Left ventricle myocardium inferior (tissue), 1 donor: ENCODE measurements around the gene SLC7A8. TPM values are rescaled to one million over a fixed set of nuclear protein-coding genes. Genes with fewer than 3 reads are reported as not detected.

Experiments
- DNase-seq: peaks from one replicate; pipeline ENCODE4 v3.0.0-alpha.2; 2020
- H3K27ac ChIP-seq: fragments of 200-600 bp; replicated peaks from 2 replicates; pipeline ENCODE4 v1.8.0; 2021
- H3K27me3 ChIP-seq: fragments of 200-600 bp; 2 replicates; pipeline ENCODE4 v1.8.0; 2021; ENCODE audit warnings: low read depth
- H3K36me3 ChIP-seq: fragments of 200-600 bp; 2 replicates; pipeline ENCODE4 v1.8.0; 2021
- H3K4me1 ChIP-seq: fragments of 200-600 bp; 2 replicates; pipeline ENCODE4 v1.8.0; 2021
- H3K4me3 ChIP-seq: fragments of 200-600 bp; 2 replicates; pipeline ENCODE4 v1.8.0; 2021; ENCODE audit warnings: mild to moderate bottlenecking, moderate library complexity
- H3K9me3 ChIP-seq: fragments of 200-600 bp; replicated peaks from 2 replicates; pipeline ENCODE4 v1.8.0; 2021
- CTCF ChIP-seq: fragments of 200-600 bp; IDR thresholded peaks from 2 replicates; pipeline ENCODE4 v1.8.0; 2021; ENCODE audit warnings: antibody characterized with exemption, mild to moderate bottlenecking, borderline replicate concordance
- intact Hi-C: fragments of 100-400 bp; cut with micrococcal nuclease; formaldehyde crosslinking; loops from one replicate; pipeline ENCODE4 v1.11.0; 2022
- total RNA-seq: library from RNA; stranded (reverse); fragmentation: NEBNext Ultra II Directional; extraction: Animal tissue kit (Norgen Biotek cat#: 25700); gene quantifications from one replicate; pipeline ENCODE4 v1.2.1, GENCODE V29; 2021
- donor health status: DM: no; HTN: yes; CAD: no; lungs with severe emphysema.

SLC7A8 gene
- total RNA-seq, 1 donor from 2014 or later, result 10.6 TPM

DNA sequence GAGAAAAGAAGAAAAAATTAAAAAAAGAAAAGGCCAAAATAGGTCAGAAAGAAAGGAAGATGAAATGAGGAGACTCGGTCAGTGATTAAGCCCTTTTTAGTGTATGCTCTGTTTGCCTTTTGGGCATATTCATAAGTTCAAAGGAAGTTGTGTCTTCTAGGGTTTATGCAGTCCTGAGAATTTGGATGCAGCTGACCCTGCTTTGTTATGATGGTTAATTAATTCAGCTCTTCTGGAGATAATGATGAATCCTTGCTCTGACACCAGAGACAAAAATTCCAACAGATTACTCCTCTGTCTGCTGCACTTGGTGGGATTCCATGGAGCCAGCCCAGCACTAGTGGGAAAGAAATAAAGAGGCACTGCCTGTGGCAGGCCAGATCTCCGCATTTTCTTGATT is 4.5 kb upstream of the SLC7A8 start:
- Histone ChIP-seq H3K9me3 (no peaks in the 10 kb centered on the region), H3K27me3 (peaks cover 8% of the 10 kb centered on the region), H3K36me3 (no peaks in the 10 kb centered on the region), H3K4me3 (no peak overlapping the region), H3K4me1 (peaks cover 9% of the 10 kb centered on the region), H3K27ac (no peak overlapping the region)
- DNase-seq, result no peak
- intact Hi-C loops, result loop anchor here (5.0 kb wide), 1 partner anchor 66 kb away; no protein-coding TSS in a partner anchor
- no peak for TF ChIP-seq CTCF

DNA sequence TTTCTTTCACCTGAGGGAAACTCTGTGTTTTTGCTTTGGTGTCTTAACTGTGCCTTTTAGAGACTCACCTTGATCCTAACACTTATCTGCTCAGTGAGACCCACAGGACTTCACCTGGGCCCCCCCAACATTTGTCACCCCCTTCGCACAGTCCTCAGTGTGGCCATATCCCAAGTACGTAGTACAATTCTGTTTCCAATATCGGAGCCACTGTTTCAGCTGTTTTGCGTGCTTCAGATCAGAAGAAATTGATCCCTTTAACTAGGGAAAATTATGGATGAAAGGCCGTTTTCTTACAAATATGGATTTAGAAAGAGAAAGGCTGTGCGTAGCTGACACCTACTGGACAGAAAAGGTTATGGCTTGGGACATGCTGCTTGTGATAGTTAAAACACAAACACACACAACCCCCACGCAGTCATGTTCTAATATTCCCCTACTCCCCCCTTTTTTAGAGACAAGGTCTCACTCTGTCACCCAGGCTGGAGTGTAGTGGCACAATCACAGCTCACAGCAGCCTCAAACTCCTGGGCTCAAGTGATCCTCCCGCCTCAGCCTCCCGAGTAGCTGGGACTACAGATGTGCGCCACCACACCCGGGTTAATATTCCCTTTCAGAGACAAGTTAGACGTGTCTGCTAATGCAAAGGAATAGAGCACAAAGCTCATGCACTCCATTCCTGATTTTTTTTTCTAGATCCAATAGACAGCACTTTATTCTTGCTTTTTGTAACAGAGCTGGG is 3.6 kb upstream of the SLC7A8 start:
- peak; percentile 80 for TF ChIP-seq CTCF
- H3K27ac ChIP-seq, result no peak overlapping the region
- H3K4me3 ChIP-seq, result no peak overlapping the region
- no peaks in the 10 kb centered on the region for H3K9me3 ChIP-seq
- no peak for DNase-seq
- intact Hi-C loops, result loop anchor here (5.0 kb wide), 1 partner anchor 65 kb away; no protein-coding TSS in a partner anchor
- H3K36me3 ChIP-seq, result no peaks in the 10 kb centered on the region
- H3K4me1 ChIP-seq, result peaks cover 17% of the 10 kb centered on the region
- H3K27me3 ChIP-seq, result peaks cover 10% of the 10 kb centered on the region

- no peak overlapping the region for H3K27ac ChIP-seq
- intact Hi-C loops, result loop anchor here (5.0 kb wide), 1 partner anchor 63 kb away; no protein-coding TSS in a partner anchor
- no peaks in the 10 kb centered on the region for H3K36me3 ChIP-seq
- H3K4me1 ChIP-seq, result peaks cover 32% of the 10 kb centered on the region
- no peak for TF ChIP-seq CTCF
- no peak overlapping the region for H3K4me3 ChIP-seq
- no peak for DNase-seq
- peaks cover 25% of the 10 kb centered on the region for H3K27me3 ChIP-seq
- H3K9me3 ChIP-seq, result no peaks in the 10 kb centered on the region
Observed at GRCh38 chr14:23185063-23185462, 1.6 kb upstream of the SLC7A8 start.

GRCh38 chr14:23183158-23183470 is 346 bp downstream of the SLC7A8 start:
- peak overlapping the region; percentile 69 for H3K4me3 ChIP-seq
- peak overlapping the region; percentile 40 for H3K27ac ChIP-seq
- H3K27me3 ChIP-seq, result peaks cover 31% of the 10 kb centered on the region
- intact Hi-C loops, result no loop called here
- no peaks in the 10 kb centered on the region for H3K9me3 ChIP-seq
- no peak for TF ChIP-seq CTCF
- no peak for DNase-seq
- H3K4me1 ChIP-seq, result peaks cover 32% of the 10 kb centered on the region
- H3K36me3 ChIP-seq, result no peaks in the 10 kb centered on the region

DNA sequence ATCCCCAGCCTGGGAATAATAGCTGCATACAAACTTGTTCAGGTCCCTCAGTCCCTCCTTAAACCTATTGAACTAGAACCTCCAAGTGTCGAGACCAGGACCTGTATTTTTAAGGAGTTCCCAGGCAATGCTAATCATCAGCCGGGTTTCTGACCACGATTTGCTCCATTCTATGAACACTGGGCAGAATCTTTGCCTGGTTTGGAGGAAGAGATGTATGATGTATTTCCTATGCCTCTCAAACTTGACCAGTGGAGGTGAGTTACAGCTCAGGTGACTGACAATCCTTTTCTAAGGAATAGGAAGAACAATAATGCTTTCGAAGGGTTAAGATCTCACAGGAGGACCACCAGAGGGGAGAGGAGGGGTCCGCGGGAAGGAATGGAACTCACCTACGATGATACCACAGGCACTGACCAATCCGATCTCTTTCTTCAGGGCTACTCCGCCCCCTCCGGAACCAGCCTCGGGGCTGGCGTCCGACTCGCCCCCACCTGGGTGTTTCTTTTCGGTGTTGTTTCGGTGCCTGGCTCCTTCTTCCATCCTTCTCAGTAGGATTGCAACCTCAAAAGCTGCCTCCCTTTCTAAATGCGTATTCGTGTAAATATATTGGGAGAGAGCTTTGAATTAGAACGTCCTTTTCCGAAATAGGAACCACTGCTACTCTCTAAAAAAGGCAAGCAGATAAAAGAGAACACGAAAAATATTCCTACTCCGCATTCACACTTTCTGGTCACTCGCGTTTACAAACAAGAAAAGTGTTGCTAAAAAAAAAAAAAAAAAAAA is 895 bp downstream of the SLC7A8 start:
- intact Hi-C loops, result no loop called here
- peaks cover 31% of the 10 kb centered on the region for H3K27me3 ChIP-seq
- no peaks in the 10 kb centered on the region for H3K36me3 ChIP-seq
- H3K9me3 ChIP-seq, result no peaks in the 10 kb centered on the region
- peak overlapping the region; percentile 42 for H3K27ac ChIP-seq
- peaks cover 32% of the 10 kb centered on the region for H3K4me1 ChIP-seq
- no peak for TF ChIP-seq CTCF
- peak overlapping the region; percentile 69 for H3K4me3 ChIP-seq
- DNase-seq, result no peak
